PC-3 (cell line): ENCODE measurements around the gene OPHN1.

Source experiments
- EZH2 ChIP-seq: fragments of 300-600 bp; sonication (generic); IDR thresholded peaks from one replicate; pipeline ENCODE4 v1.6.1; 2017; ENCODE audit warnings: antibody characterized with exemption, mild to moderate bottlenecking, low read length; ENCODE audit not compliant: unreplicated experiment
- TF ChIP-seq, protein P1 (sequence below): fragments of 300-600 bp; sonication (generic); conservative IDR thresholded peaks from 2 replicates; pipeline ENCODE4 v1.5.1; 2017; ENCODE audit warnings: antibody characterized with exemption, low read depth, mild to moderate bottlenecking, low read length

DNA sequence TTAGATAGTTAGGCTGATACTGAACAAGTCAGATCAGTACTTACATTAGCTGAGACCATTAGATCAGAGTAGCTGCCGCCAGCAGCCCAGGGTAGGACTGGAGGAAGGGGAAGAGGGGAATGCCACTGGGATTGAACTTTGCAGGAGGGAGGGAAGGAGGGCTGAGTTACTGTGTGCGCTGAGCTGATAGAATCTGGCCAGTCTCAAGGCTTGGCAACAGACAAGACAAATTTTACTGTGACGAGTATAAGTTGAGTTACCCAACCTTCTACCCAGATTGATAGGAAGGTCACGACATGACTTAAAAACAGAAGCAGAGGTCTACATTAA lies 372.1 kb downstream of the OPHN1 start:
- TF ChIP-seq EZH2, result no peak
- TF ChIP-seq, protein P1, sequence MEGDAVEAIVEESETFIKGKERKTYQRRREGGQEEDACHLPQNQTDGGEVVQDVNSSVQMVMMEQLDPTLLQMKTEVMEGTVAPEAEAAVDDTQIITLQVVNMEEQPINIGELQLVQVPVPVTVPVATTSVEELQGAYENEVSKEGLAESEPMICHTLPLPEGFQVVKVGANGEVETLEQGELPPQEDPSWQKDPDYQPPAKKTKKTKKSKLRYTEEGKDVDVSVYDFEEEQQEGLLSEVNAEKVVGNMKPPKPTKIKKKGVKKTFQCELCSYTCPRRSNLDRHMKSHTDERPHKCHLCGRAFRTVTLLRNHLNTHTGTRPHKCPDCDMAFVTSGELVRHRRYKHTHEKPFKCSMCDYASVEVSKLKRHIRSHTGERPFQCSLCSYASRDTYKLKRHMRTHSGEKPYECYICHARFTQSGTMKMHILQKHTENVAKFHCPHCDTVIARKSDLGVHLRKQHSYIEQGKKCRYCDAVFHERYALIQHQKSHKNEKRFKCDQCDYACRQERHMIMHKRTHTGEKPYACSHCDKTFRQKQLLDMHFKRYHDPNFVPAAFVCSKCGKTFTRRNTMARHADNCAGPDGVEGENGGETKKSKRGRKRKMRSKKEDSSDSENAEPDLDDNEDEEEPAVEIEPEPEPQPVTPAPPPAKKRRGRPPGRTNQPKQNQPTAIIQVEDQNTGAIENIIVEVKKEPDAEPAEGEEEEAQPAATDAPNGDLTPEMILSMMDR, result no peak
